ENCODE data around the gene MAGEF1. TPM values are rescaled to one million over a fixed set of nuclear protein-coding genes. Genes with fewer than 3 reads are reported as not detected.

The MAGEF1 gene
- 22.9 TPM for total RNA-seq (ENCODE audit: unreplicated experiment)
- long read RNA-seq, transcript MAGEF1-201 (1 exons, 1,636 nt), result major isoform, 26 of 26 reads
- long read RNA-seq, partial matches to known transcripts, result 0 of 26 reads
- long read RNA-seq, other reads (novel, unspliced or antisense), result 0 of 26 reads

GRCh38 chr3:184711493-184712247 lies at the start of gene MAGEF1:
Gene MAGEF1, minus strand, starts transcription at chr3:184712064. Its CDS starts 243 bp downstream, at chr3:184711821.
- peak within 1 kb of the TSS; percentile 81 for H3K27ac Mint-ChIP-seq (ENCODE audit: unreplicated experiment)
- peaks cover 24% of the 10 kb centered on the region for H3K36me3 Mint-ChIP-seq (ENCODE audit: low read depth, unreplicated experiment)
- H3K4me3 Mint-ChIP-seq (ENCODE audit: unreplicated experiment), result peak within 1 kb of the TSS; percentile 98
- H3K4me1 Mint-ChIP-seq (ENCODE audit: unreplicated experiment), result peaks cover 27% of the 10 kb centered on the region
- H3K27me3 Mint-ChIP-seq (ENCODE audit: unreplicated experiment), result peaks cover 5% of the 10 kb centered on the region
- no peak for TF ChIP-seq CTCF (IDR thresholded peaks at IDR 0.05; ENCODE audit: unreplicated experiment)
- peak; percentile 67 for DNase-seq (ENCODE audit: low spot score)
- no peaks in the 10 kb centered on the region for H3K9me3 Mint-ChIP-seq (ENCODE audit: unreplicated experiment)

- no peak for DNase-seq (ENCODE audit: low spot score)
- H3K27me3 Mint-ChIP-seq (ENCODE audit: unreplicated experiment), result peaks cover 22% of the 10 kb centered on the region
- no peaks in the 10 kb centered on the region for H3K36me3 Mint-ChIP-seq (ENCODE audit: low read depth, unreplicated experiment)
- H3K4me1 Mint-ChIP-seq (ENCODE audit: unreplicated experiment), result peaks cover 5% of the 10 kb centered on the region
- no peak for TF ChIP-seq CTCF (IDR thresholded peaks at IDR 0.05; ENCODE audit: unreplicated experiment)
- no peak overlapping the region for H3K4me3 Mint-ChIP-seq (ENCODE audit: unreplicated experiment)
- H3K9me3 Mint-ChIP-seq (ENCODE audit: unreplicated experiment), result no peaks in the 10 kb centered on the region
- H3K27ac Mint-ChIP-seq (ENCODE audit: unreplicated experiment), result no peak overlapping the region
Measured at GRCh38 chr3:184761075-184761841, 49.4 kb upstream of the MAGEF1 start.

GRCh38 chr3:184760337-184761074 lies 48.6 kb upstream of the MAGEF1 start:
- H3K27ac Mint-ChIP-seq (ENCODE audit: unreplicated experiment), result no peak overlapping the region
- H3K9me3 Mint-ChIP-seq (ENCODE audit: unreplicated experiment), result no peaks in the 10 kb centered on the region
- H3K4me3 Mint-ChIP-seq (ENCODE audit: unreplicated experiment), result no peak overlapping the region
- H3K36me3 Mint-ChIP-seq (ENCODE audit: low read depth, unreplicated experiment), result no peaks in the 10 kb centered on the region
- peaks cover 5% of the 10 kb centered on the region for H3K4me1 Mint-ChIP-seq (ENCODE audit: unreplicated experiment)
- H3K27me3 Mint-ChIP-seq (ENCODE audit: unreplicated experiment), result peaks cover 21% of the 10 kb centered on the region
- no peak for TF ChIP-seq CTCF (IDR thresholded peaks at IDR 0.05; ENCODE audit: unreplicated experiment)
- DNase-seq (ENCODE audit: low spot score), result no peak

- Mint-ChIP-seq H3K9me3 (ENCODE audit: unreplicated experiment) (no peaks in the 10 kb centered on the region), H3K27me3 (ENCODE audit: unreplicated experiment) (peaks cover 19% of the 10 kb centered on the region), H3K27ac (ENCODE audit: unreplicated experiment) (no peak overlapping the region), H3K4me3 (ENCODE audit: unreplicated experiment) (no peak overlapping the region), H3K36me3 (ENCODE audit: low read depth, unreplicated experiment) (no peaks in the 10 kb centered on the region), H3K4me1 (ENCODE audit: unreplicated experiment) (peaks cover 5% of the 10 kb centered on the region)
- TF ChIP-seq CTCF (IDR thresholded peaks at IDR 0.05; ENCODE audit: unreplicated experiment), result no peak
- DNase-seq (ENCODE audit: low spot score), result no peak
Measured at GRCh38 chr3:184759666-184760200, 47.9 kb upstream of the MAGEF1 start.
